ENCODE results near the gene MAPK4. TPM values are rescaled to one million over a fixed set of nuclear protein-coding genes. Genes with fewer than 3 reads are reported as not detected.

MAPK4 gene
- total RNA-seq, 1 donor from 2014 or later: 7.0 TPM

DNA sequence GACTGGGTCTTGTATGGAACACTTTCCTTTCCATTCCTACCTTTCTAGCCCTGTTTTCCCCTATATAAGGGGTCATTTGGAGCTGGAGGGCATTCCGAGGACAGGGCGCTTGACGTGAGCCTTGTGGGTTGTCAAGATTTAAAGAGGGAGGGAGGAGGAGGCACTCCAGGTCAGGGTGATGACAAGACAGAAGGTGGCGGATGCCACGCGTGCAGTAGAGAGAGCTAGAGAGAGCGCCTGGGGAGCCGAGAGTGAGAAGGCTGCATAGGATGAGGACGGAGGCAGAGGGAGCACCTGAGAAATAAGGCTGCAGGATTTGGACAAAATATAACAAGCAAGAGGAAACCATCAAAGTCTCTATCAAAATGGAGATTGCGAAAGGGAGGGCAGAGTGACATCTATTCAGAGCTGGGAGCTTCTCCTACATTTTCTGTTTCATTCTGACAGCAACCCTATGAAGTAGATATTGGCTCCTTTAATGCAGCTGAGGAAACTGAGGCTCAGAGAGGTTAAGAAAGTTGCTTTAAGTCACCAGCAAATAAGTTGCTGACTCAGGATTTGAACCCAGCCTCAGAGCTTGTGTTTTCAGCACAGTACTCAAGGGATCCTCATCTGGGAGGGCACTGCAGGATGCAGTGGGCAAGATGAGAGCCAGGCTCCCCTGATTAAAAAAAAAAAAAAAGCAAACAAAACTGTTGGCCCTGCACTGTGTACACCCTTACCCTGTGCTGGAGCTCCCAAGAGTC is 135.7 kb downstream of the MAPK4 start:
- Histone ChIP-seq H3K36me3 (no peaks in the 10 kb centered on the region), H3K27ac (no peak overlapping the region), H3K27me3 (no peaks in the 10 kb centered on the region), H3K4me3 (no peak overlapping the region), H3K4me1 (no peaks in the 10 kb centered on the region), H3K9me3 (no peaks in the 10 kb centered on the region)
- intact Hi-C loops (cut with DNase I): no loop called here
- TF ChIP-seq, protein P1, sequence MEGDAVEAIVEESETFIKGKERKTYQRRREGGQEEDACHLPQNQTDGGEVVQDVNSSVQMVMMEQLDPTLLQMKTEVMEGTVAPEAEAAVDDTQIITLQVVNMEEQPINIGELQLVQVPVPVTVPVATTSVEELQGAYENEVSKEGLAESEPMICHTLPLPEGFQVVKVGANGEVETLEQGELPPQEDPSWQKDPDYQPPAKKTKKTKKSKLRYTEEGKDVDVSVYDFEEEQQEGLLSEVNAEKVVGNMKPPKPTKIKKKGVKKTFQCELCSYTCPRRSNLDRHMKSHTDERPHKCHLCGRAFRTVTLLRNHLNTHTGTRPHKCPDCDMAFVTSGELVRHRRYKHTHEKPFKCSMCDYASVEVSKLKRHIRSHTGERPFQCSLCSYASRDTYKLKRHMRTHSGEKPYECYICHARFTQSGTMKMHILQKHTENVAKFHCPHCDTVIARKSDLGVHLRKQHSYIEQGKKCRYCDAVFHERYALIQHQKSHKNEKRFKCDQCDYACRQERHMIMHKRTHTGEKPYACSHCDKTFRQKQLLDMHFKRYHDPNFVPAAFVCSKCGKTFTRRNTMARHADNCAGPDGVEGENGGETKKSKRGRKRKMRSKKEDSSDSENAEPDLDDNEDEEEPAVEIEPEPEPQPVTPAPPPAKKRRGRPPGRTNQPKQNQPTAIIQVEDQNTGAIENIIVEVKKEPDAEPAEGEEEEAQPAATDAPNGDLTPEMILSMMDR (IDR thresholded peaks at IDR 0.05): no peak
- no peak for DNase-seq
- ATAC-seq: no peak

GRCh38 chr18:50696436-50696835 is 136.5 kb downstream of the MAPK4 start:
- Histone ChIP-seq H3K9me3 (no peaks in the 10 kb centered on the region), H3K4me3 (no peak overlapping the region), H3K36me3 (no peaks in the 10 kb centered on the region), H3K27me3 (no peaks in the 10 kb centered on the region), H3K27ac (no peak overlapping the region), H3K4me1 (no peaks in the 10 kb centered on the region)
- DNase-seq: no peak
- TF ChIP-seq, protein P1 (IDR thresholded peaks at IDR 0.05): no peak
- ATAC-seq: no peak
- intact Hi-C loops (cut with DNase I): no loop called here

DNA sequence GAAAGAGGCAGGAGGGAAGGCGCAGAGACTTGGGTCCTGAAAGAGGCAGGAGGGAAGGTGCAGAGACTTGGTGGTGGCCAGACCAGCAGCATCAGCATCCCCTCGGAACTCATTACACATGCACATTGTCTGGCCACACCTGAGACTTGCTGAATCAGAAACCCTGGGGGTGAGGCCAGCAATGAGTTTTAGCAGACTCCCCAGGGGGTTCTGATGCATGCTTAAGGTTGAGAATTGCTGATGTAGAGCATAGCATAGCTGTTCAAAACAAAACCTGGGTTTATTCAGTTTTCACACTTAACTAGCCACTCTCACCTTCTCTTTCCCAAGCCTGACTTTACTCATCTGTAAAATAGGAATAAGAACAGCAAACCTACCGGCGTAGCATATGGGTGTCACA is 137.0 kb downstream of the MAPK4 start:
- ATAC-seq (no peak), DNase-seq (no peak)
- Histone ChIP-seq H3K9me3 (no peaks in the 10 kb centered on the region), H3K4me3 (no peak overlapping the region), H3K36me3 (no peaks in the 10 kb centered on the region), H3K27me3 (no peaks in the 10 kb centered on the region), H3K27ac (no peak overlapping the region), H3K4me1 (no peaks in the 10 kb centered on the region)
- intact Hi-C loops (cut with DNase I): no loop called here
- TF ChIP-seq, protein P1 (IDR thresholded peaks at IDR 0.05): no peak

DNA sequence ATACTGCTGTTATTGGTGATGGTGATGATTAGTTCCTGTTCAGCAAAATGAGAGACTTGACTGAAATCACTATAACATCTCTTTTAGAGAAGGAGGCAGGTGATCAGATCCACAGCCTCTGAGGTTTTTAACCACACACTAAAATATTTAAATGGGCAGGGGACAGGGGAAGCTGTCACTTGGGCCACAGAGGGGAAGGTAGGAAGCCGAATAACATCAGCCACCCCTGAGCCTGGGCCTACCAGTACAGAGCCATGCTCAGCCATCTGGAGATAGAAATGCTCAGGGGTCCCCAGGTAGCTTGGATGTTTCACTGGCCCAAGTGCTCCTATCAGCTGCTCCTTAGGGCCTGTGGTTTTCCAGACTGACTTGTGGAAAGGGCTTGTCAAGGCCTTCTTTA is 137.6 kb downstream of the MAPK4 start:
- H3K27ac ChIP-seq: no peak overlapping the region
- no peaks in the 10 kb centered on the region for H3K36me3 ChIP-seq
- no peaks in the 10 kb centered on the region for H3K9me3 ChIP-seq
- no peaks in the 10 kb centered on the region for H3K4me1 ChIP-seq
- no peak for ATAC-seq
- TF ChIP-seq, protein P1 (IDR thresholded peaks at IDR 0.05): no peak
- intact Hi-C loops (cut with DNase I): no loop called here
- H3K27me3 ChIP-seq: no peaks in the 10 kb centered on the region
- no peak overlapping the region for H3K4me3 ChIP-seq
- DNase-seq: no peak

DNA sequence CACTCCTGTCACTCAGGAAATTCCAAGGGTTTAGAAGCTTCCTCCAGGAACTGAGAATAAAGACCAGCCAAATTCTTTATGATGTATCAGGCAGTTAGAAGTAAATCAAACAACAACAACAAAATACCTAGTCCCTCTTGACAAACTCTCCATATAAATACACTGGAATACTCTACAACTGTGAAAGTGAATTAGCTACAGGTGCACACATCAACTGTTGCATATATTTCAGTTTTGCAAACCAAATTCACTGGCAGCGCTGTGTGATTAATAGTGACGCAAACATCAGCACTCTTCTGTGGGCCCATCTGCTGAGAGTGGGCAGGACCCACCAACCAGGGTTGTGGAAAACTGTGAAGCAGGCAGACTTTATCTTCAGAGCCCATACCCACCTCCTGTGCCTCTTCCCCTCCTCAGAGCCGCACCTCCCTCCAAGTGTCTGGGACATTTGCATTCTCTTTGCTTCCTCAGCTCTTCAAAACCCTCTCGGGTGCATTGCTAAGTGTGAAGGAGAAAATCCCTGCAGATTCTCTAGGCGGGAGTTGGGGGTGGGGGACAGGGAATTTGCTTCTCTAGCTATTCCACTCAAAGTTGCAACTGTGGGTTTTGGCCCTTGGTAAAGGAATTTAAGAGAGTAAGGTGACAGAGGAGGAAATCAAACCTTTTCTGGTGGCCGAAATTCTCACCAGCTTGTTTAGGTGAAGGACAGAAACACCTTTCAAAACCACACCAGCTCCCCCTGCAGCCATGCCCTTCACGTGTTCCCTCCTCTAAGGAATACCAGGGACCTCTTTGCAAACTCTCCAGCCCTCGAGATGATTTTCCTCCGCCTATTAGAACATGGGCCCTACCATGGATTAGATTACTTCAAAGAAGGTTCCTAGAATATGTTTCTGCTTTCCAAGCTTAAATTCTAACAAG is 140.6 kb downstream of the MAPK4 start:
- TF ChIP-seq, protein P1 (IDR thresholded peaks at IDR 0.05): no peak
- DNase-seq: no peak
- intact Hi-C loops (cut with DNase I): no loop called here

More for the DNA sequence above, 140.6 kb downstream of the MAPK4 start:
- no peaks in the 10 kb centered on the region for H3K36me3 ChIP-seq
- H3K27me3 ChIP-seq: no peaks in the 10 kb centered on the region
- H3K9me3 ChIP-seq: no peaks in the 10 kb centered on the region
- no peak for ATAC-seq
- H3K4me1 ChIP-seq: no peaks in the 10 kb centered on the region
- no peak overlapping the region for H3K4me3 ChIP-seq
- no peak overlapping the region for H3K27ac ChIP-seq

All from upper lobe of right lung (tissue), 1 donor.